ENCODE results near the gene LARP6. TPM values are rescaled to one million over a fixed set of nuclear protein-coding genes. Genes with fewer than 3 reads are reported as not detected.

LARP6 gene
- total and polyA plus RNA-seq, 8 donors: 9.8 to 127 (median 14.1) TPM

GRCh38 chr15:70825841-70826240 is 28.1 kb downstream of the LARP6 start:
- no peak for DNase-seq
- TF ChIP-seq EP300 (IDR thresholded peaks at IDR 0.05) (no peak), POLR2A (IDR thresholded peaks at IDR 0.05) (no peak), POLR2AphosphoS5 (IDR thresholded peaks at IDR 0.05) (no peak)
- TF ChIP-seq, protein P1, sequence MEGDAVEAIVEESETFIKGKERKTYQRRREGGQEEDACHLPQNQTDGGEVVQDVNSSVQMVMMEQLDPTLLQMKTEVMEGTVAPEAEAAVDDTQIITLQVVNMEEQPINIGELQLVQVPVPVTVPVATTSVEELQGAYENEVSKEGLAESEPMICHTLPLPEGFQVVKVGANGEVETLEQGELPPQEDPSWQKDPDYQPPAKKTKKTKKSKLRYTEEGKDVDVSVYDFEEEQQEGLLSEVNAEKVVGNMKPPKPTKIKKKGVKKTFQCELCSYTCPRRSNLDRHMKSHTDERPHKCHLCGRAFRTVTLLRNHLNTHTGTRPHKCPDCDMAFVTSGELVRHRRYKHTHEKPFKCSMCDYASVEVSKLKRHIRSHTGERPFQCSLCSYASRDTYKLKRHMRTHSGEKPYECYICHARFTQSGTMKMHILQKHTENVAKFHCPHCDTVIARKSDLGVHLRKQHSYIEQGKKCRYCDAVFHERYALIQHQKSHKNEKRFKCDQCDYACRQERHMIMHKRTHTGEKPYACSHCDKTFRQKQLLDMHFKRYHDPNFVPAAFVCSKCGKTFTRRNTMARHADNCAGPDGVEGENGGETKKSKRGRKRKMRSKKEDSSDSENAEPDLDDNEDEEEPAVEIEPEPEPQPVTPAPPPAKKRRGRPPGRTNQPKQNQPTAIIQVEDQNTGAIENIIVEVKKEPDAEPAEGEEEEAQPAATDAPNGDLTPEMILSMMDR (IDR thresholded peaks at IDR 0.05): no peak
- H3K4me3 ChIP-seq: no peak overlapping the region
- H3K4me1 ChIP-seq: peaks cover 21 to 50% (median 32%) of the 10 kb centered on the region in 4 donors
- 87 to 94% (median 89%) methylated on average over 8 of the region's 8 CpGs for WGBS, 5 donors
- no peaks in the 10 kb centered on the region for H3K27me3 ChIP-seq
- peaks cover 0 to 5% (median 0%) of the 10 kb centered on the region in 4 donors for H3K36me3 ChIP-seq
- no peak overlapping the region for H3K27ac ChIP-seq
- H3K9me3 ChIP-seq: no peaks in the 10 kb centered on the region
- intact Hi-C loops (cut with DNase I; ENCODE audit: low total_unique reads): no loop called here

DNA sequence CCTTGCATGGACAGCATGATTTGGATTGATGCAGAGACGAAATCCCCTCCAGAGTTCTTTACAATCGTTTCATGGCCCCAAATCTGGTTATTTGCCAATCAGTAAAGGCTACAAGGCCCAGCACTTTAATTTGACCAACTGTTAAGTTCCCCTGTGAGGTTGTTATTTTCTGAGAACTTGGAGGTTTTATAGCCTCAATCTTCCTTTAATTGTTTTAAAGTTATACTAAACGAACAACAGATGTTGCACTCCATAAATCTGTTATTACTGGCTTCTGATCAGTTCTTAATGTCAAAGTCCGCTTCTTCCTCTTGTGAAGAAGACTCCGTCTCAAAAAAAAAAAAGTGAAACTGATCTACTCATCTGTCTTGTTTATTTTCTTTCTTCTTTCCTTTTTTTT is 30.8 kb downstream of the LARP6 start:
- intact Hi-C loops (cut with DNase I; ENCODE audit: low total_unique reads): no loop called here
- TF ChIP-seq, protein P1 (IDR thresholded peaks at IDR 0.05): no peak
- TF ChIP-seq POLR2A (IDR thresholded peaks at IDR 0.05) (no peak), POLR2AphosphoS5 (IDR thresholded peaks at IDR 0.05) (no peak), EP300 (IDR thresholded peaks at IDR 0.05) (no peak)
- no peak overlapping the region for H3K4me3 ChIP-seq
- H3K9me3 ChIP-seq: no peaks in the 10 kb centered on the region
- H3K27ac ChIP-seq: no peak overlapping the region
- no peaks in the 10 kb centered on the region for H3K27me3 ChIP-seq
- H3K36me3 ChIP-seq: no peaks in the 10 kb centered on the region
- DNase-seq: no peak
- H3K4me1 ChIP-seq: peaks cover 13 to 27% (median 22%) of the 10 kb centered on the region in 4 donors
- 58 to 78% (median 72%) methylated on average over 5 of the region's 5 CpGs for WGBS, 5 donors

- intact Hi-C loops (cut with DNase I; ENCODE audit: low total_unique reads): no loop called here
- Histone ChIP-seq H3K36me3 (no peaks in the 10 kb centered on the region), H3K4me3 (no peak overlapping the region), H3K27me3 (no peaks in the 10 kb centered on the region), H3K9me3 (no peaks in the 10 kb centered on the region), H3K4me1 (peaks cover 5 to 10% (median 7%) of the 10 kb centered on the region in 4 donors), H3K27ac (no peak overlapping the region)
- TF ChIP-seq, protein P1 (IDR thresholded peaks at IDR 0.05): no peak
- TF ChIP-seq POLR2AphosphoS5 (IDR thresholded peaks at IDR 0.05): no peak
- no peak for TF ChIP-seq EP300 (IDR thresholded peaks at IDR 0.05)
- TF ChIP-seq POLR2A (IDR thresholded peaks at IDR 0.05): no peak
- DNase-seq: no peak
These were observed 33.7 kb downstream of the LARP6 start for GRCh38 chr15:70820214-70820613.

GRCh38 chr15:70818580-70818979 is 35.4 kb downstream of the LARP6 start:
- H3K4me3 ChIP-seq: no peak overlapping the region

DNA sequence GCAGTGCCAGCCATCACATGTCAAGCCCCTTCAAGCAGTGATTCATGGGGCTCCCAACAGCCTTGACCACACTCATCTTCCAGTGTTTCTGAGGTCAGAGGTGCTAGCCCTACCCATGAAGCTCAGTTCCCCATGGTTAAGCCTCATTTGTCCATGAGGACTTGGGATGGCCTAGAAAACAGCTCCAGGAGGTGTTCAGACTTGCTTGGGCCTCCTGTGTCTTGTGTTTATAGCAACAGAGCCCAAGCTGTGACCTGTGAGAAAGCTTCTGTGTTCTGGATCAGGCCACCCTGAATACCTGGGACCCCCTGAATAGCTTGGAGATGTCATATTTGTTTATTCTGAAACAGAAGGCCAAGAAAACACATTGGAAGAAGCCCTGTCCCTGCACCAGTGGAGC is 36.7 kb downstream of the LARP6 start:
- Histone ChIP-seq H3K27ac (no peak overlapping the region), H3K4me1 (peaks cover 0 to 1% (median under 1%) of the 10 kb centered on the region in 4 donors), H3K4me3 (no peak overlapping the region), H3K36me3 (no peaks in the 10 kb centered on the region), H3K27me3 (no peaks in the 10 kb centered on the region), H3K9me3 (no peaks in the 10 kb centered on the region)
- no peak for DNase-seq
- TF ChIP-seq, protein P1 (IDR thresholded peaks at IDR 0.05): no peak
- TF ChIP-seq POLR2A (IDR thresholded peaks at IDR 0.05): no peak
- no peak for TF ChIP-seq EP300 (IDR thresholded peaks at IDR 0.05)
- TF ChIP-seq POLR2AphosphoS5 (IDR thresholded peaks at IDR 0.05): no peak
- intact Hi-C loops (cut with DNase I; ENCODE audit: low total_unique reads): loop anchor here (5.0 to 10.0 kb wide), 2 partner anchors 90 to 142 kb away; no protein-coding TSS in a partner anchor

More at GRCh38 chr15:70818580-70818979, 35.4 kb downstream of the LARP6 start:
- no peak for DNase-seq
- Histone ChIP-seq H3K9me3 (no peaks in the 10 kb centered on the region), H3K36me3 (no peaks in the 10 kb centered on the region), H3K27me3 (no peaks in the 10 kb centered on the region), H3K27ac (no peak overlapping the region), H3K4me1 (no peaks in the 10 kb centered on the region)
- TF ChIP-seq POLR2AphosphoS5 (IDR thresholded peaks at IDR 0.05): no peak
- intact Hi-C loops (cut with DNase I; ENCODE audit: low total_unique reads): loop anchor here (5.0 to 10.0 kb wide), 2 partner anchors 91 to 144 kb away; no protein-coding TSS in a partner anchor
- WGBS, 5 donors: 95 to 98% (median 97%) methylated on average over 2 of the region's 2 CpGs

Measured in stomach (tissue), 9 donors.